ENCODE data around the gene QRFPR. TPM values are rescaled to one million over a fixed set of nuclear protein-coding genes. Genes with fewer than 3 reads are reported as not detected.
A peak's percentile ranks its signal among the peaks of the same experiment; 100 is the strongest.
"Not testable (repeated sequence)": the region's sequence is repeated elsewhere in the genome, so short reads cannot be mapped to it uniquely, and the experiment has no call there.

QRFPR gene
- total RNA-seq, result 0.21 TPM

DNA sequence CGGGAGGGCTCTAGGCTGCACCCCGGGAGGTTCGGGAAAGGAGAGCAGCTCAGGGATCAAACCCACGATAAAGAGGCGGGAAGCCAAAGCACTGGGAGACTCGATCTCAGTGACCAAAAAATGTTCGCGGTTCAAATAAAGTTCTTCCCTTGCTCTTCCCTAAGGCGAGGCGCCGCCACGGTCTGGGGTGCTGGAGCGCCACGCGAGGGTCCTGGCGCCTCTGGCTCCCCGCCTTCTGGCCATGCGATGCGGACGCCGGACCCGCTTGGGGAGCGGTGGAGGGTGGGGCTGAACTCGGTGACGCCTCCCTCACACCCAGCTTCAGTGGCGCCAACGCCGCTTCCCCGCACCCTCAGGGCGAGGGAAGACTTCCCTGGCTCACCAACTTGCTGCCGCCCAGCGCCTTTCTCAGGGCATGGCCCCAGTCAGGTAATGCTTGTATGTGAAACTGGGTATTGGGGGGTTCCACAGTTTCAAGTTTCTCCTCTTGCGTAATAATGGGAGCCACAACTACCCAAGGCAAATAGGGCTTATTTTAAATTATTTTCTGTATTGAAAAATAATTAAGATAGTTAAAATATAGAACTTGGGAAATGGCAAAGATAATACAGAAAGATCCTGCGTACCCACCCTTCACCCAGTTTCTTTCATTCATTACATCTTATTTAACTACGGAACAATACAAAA is at the start of gene QRFPR:
TSS of gene QRFPR (minus strand) at position 243 of the 687 bp plus-strand sequence. CDS start 371 bp downstream, outside the sequence.
- H3K27ac ChIP-seq, result no peak within 1 kb of the TSS
- H3K36me3 ChIP-seq, result no peaks in the 10 kb centered on the region
- H3K27me3 ChIP-seq, result no peaks in the 10 kb centered on the region
- H3K4me3 ChIP-seq, result peak within 1 kb of the TSS; percentile 40 to 48
- intact Hi-C loops (cut with DNase I), result no loop called here
- DNase-seq (ENCODE audit: low spot score in 2 of 2), result no peak
- no peaks in the 10 kb centered on the region for H3K4me1 ChIP-seq
- no peak for TF ChIP-seq CTCF (IDR thresholded peaks at IDR 0.05)
- no peaks in the 10 kb centered on the region for H3K9me3 ChIP-seq

DNA sequence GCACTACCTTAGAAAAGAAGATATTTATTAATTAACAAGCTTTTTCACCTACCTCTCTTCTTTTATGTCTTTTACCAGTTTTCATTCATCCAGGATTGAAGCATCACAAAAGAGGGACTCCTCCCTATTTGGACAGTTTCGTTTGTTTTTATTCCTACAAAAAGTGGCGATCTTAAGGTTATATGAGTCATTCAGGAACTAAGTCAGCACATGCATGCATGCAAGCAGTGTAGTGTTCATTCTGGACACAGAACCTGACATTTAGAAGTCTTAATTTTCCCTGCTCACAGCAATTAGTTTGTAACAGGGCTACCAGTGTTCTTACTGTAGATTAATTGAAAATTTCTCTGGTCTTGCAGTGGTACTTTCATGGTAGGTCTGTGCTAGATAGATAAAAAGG is 47.9 kb upstream of the QRFPR start:
- Histone ChIP-seq H3K4me3 (no peak overlapping the region), H3K9me3 (no peaks in the 10 kb centered on the region), H3K4me1 (no peaks in the 10 kb centered on the region), H3K27ac (no peak overlapping the region), H3K27me3 (no peaks in the 10 kb centered on the region), H3K36me3 (no peaks in the 10 kb centered on the region)
- intact Hi-C loops (cut with DNase I), result no loop called here
- DNase-seq (ENCODE audit: low spot score in 2 of 2), result no peak
- TF ChIP-seq CTCF (IDR thresholded peaks at IDR 0.05), result no peak

- no peaks in the 10 kb centered on the region for H3K9me3 ChIP-seq
- no peak overlapping the region for H3K27ac ChIP-seq
- H3K4me1 ChIP-seq, result no peaks in the 10 kb centered on the region
- intact Hi-C loops (cut with DNase I), result no loop called here
- H3K36me3 ChIP-seq, result no peaks in the 10 kb centered on the region
- no peaks in the 10 kb centered on the region for H3K27me3 ChIP-seq
- no peak for DNase-seq (ENCODE audit: low spot score in 2 of 2)
- no peak overlapping the region for H3K4me3 ChIP-seq
- TF ChIP-seq CTCF (IDR thresholded peaks at IDR 0.05), result no peak
These were observed 40.8 kb upstream of the QRFPR start for GRCh38 chr4:121421594-121421993.

- intact Hi-C loops (cut with DNase I), result no loop called here
- no peak for TF ChIP-seq CTCF (IDR thresholded peaks at IDR 0.05)
- no peak overlapping the region for H3K4me3 ChIP-seq
- H3K4me1 ChIP-seq, result no peaks in the 10 kb centered on the region
- H3K27me3 ChIP-seq, result no peaks in the 10 kb centered on the region
- H3K36me3 ChIP-seq, result no peaks in the 10 kb centered on the region
- H3K9me3 ChIP-seq, result no peaks in the 10 kb centered on the region
- DNase-seq (ENCODE audit: low spot score in 2 of 2), result no peak
- H3K27ac ChIP-seq, result no peak overlapping the region
These were observed 30.4 kb upstream of the QRFPR start for GRCh38 chr4:121411151-121411744.

GRCh38 chr4:121408567-121408966 is 27.7 kb upstream of the QRFPR start:
- intact Hi-C loops (cut with DNase I); H3K4me1 ChIP-seq; DNase-seq (ENCODE audit: low spot score in 2 of 2); H3K36me3 ChIP-seq; H3K4me3 ChIP-seq; H3K9me3 ChIP-seq; H3K27me3 ChIP-seq; H3K27ac ChIP-seq: not testable (repeated sequence)

- Histone ChIP-seq H3K4me1 (no peaks in the 10 kb centered on the region), H3K36me3 (no peaks in the 10 kb centered on the region), H3K27me3 (no peaks in the 10 kb centered on the region), H3K9me3 (no peaks in the 10 kb centered on the region), H3K4me3 (no peak overlapping the region), H3K27ac (no peak overlapping the region)
- TF ChIP-seq CTCF (IDR thresholded peaks at IDR 0.05), result no peak
- intact Hi-C loops (cut with DNase I), result no loop called here
- no peak for DNase-seq (ENCODE audit: low spot score in 2 of 2)
These were observed 19.8 kb upstream of the QRFPR start for GRCh38 chr4:121400632-121401031.
